ENCODE results near the gene MED13L.

DNA sequence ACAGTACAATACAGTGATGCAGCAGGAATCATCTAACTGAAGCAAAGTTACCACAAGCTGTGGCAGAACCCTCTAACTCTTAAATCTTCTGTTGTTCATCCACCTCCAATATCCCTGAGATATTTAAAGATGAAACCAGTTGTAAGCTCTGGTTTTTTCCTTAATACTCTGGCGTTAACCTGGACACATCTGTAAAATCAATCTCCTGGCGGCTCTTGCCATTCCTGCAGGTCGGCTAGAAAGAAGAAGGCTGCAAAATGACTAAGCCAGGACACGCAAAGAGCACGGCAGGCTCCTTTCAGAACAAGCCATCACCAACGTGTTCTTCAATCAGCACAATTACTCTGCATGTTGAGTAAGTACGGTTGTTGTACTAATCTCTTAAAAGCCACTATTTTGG, 309.3 kb downstream of the MED13L start:
- TF ChIP-seq POLR2A (IDR thresholded peaks at IDR 0.05): no peak
- no peak for TF ChIP-seq CTCF (IDR thresholded peaks at IDR 0.05)

Data from breast epithelium (tissue), 3 donors.